Adipocyte (in vitro differentiated cells): Measurements from ENCODE around the gene PCBP3.
"Not testable (repeated sequence)": the region's sequence is repeated elsewhere in the genome, so short reads cannot be mapped to it uniquely, and the experiment has no call there.

Experiments
- DNase-seq: peaks from one replicate; pipeline ENCODE4 v3.0.0-alpha.2; 2015; ENCODE audit warnings: low read depth
- H3K27me3 ChIP-seq: replicated peaks from 2 replicates; pipeline ENCODE4 v1.7.0; 2013; ENCODE audit warnings: mild to moderate bottlenecking, low read length, moderate library complexity; ENCODE audit not compliant: control insufficient read depth, insufficient read depth
- H3K36me3 ChIP-seq: 2 replicates; pipeline ENCODE4 v1.7.0; 2013; ENCODE audit warnings: low read length, mild to moderate bottlenecking, moderate library complexity; ENCODE audit not compliant: control insufficient read depth, insufficient read depth, severe bottlenecking
- H3K4me1 ChIP-seq: 2 replicates; pipeline ENCODE4 v1.7.0; 2013; ENCODE audit warnings: mild to moderate bottlenecking, low read length, moderate library complexity; ENCODE audit not compliant: control insufficient read depth, insufficient read depth
- H3K4me3 ChIP-seq: 2 replicates; pipeline ENCODE4 v1.7.0; 2013; ENCODE audit warnings: mild to moderate bottlenecking, low read length, moderate library complexity
- H3K9ac ChIP-seq: 2 replicates; pipeline ENCODE4 v1.7.0; 2013; ENCODE audit warnings: mild to moderate bottlenecking, low read length, moderate library complexity
- H3K9me3 ChIP-seq: 2 replicates; pipeline ENCODE4 v1.7.0; 2013; ENCODE audit warnings: mild to moderate bottlenecking, low read length, moderate library complexity; ENCODE audit not compliant: control insufficient read depth

PCBP3 gene

GRCh38 chr21:45891388-45892155 lies 248.0 kb downstream of the PCBP3 start:
- DNase-seq = no peak
- no peak overlapping the region for H3K9ac ChIP-seq
- peaks cover 37% of the 10 kb centered on the region for H3K4me1 ChIP-seq
- peaks cover under 1% of the 10 kb centered on the region for H3K36me3 ChIP-seq
- no peaks in the 10 kb centered on the region for H3K9me3 ChIP-seq
- H3K27me3 ChIP-seq = no peaks in the 10 kb centered on the region
- no peak overlapping the region for H3K4me3 ChIP-seq

DNA sequence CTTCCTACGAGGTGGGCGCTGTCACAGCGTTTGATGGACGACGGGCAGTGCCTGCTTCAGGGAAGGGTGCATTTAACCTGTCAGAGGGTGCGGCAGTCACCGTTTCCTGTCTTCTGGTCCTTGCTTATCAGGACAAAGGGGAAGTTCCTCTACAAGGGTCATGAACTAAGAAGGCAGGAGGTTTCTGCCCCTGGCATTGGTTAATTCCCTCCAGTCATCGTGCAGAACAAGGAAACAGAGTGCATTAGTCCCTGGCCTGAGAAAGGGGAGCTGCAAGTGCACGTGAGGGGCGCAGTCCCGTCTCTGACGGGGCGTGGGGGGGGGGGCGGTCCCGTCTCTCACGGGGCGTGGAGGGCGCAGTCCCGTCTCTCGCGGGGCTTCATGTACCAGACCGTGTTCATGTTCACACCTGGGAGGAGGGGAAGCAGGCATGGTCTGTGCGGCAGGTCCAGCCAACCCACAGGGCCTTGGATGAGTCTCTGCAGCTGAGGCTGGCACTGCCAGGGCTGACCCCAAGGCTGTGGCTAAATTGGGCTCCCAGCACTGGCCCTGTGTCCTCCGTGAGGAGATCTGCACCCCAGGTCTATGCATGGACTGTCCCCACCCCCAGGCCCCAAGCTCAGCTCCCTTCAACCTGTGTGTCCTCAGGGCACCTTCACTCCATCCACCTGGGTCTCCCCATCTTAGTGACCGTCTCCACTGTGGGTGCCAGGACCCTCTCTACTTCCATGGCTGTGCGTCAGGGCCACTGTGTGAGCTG lies 248.8 kb downstream of the PCBP3 start:
- H3K27me3 ChIP-seq = no peaks in the 10 kb centered on the region
- no peak overlapping the region for H3K9ac ChIP-seq
- peaks cover 30% of the 10 kb centered on the region for H3K4me1 ChIP-seq

GRCh38 chr21:45892916-45893739 lies 249.6 kb downstream of the PCBP3 start:
- no peaks in the 10 kb centered on the region for H3K27me3 ChIP-seq
- H3K9ac ChIP-seq = no peak overlapping the region
- no peak for DNase-seq
- H3K36me3 ChIP-seq = peaks cover 8% of the 10 kb centered on the region
- H3K4me3 ChIP-seq = no peak overlapping the region
- H3K9me3 ChIP-seq = no peaks in the 10 kb centered on the region
- peaks cover 29% of the 10 kb centered on the region for H3K4me1 ChIP-seq

More for the DNA sequence above, 248.8 kb downstream of the PCBP3 start:
- H3K36me3 ChIP-seq = peaks cover 8% of the 10 kb centered on the region
- no peak overlapping the region for H3K4me3 ChIP-seq
- no peaks in the 10 kb centered on the region for H3K9me3 ChIP-seq
- DNase-seq = no peak

DNA sequence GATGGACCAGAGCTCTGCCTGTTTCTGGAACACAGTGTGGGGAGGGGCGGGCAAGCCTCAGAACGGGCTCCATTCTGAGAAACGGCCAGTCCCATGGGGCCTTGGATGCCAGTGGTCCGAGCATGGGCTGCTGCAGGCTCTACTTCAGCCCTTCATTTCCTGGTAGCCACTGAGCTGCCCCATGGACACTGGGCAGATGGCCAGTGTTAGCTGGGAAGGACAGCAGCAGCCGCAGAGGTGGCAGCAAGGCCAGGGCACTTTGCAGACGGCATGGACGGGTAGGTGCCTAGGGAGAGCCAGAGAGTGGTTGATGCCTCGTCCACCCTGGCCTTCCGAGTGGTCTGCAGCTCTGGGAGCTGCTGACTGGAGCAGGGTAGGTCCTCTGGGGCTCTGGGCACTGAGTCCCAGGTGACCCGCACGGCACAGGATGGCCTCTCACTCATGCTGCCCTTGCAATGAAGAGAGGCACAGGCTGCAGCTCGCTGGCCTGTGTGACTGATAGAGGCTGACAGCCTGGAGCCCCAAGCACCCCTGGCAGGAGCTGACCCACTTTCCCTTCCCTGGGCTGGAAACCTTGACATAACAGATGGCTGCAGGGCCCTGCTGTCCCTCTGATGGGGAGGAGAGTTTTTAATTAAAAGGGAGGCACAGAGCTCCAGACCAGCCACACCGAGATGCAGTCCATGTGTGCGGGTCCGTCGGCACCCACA lies 250.4 kb downstream of the PCBP3 start:
- Histone ChIP-seq H3K27me3 (no peaks in the 10 kb centered on the region), H3K36me3 (peaks cover 8% of the 10 kb centered on the region), H3K4me1 (peaks cover 29% of the 10 kb centered on the region), H3K9me3 (no peaks in the 10 kb centered on the region), H3K4me3 (peak overlapping the region; percentile 57), H3K9ac (peak overlapping the region; percentile 73)
- no peak for DNase-seq

DNA sequence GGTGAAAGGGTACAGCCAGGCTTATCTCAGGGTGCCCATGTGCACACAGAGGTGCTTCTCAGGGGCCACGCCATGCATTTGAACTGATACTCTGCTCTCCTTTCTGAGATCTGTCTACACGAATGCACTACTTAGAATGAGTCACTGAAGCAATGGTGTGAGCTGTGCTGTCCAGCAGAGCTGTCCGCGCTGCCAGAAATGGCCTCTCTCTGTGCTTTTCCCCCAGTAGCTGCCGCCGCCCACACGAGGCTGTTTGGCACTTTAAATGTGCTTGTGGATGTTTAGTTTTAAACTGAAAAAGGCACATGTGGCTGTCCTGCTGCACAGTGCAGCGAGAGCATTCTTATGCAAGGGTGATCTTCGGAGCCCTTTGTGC lies 250.9 kb downstream of the PCBP3 start:
- Histone ChIP-seq H3K36me3 (peaks cover 9% of the 10 kb centered on the region), H3K9ac (peak overlapping the region; percentile 73), H3K4me3 (peak overlapping the region; percentile 57), H3K9me3 (no peaks in the 10 kb centered on the region), H3K27me3 (no peaks in the 10 kb centered on the region), H3K4me1 (peaks cover 29% of the 10 kb centered on the region)
- DNase-seq = peak; percentile 77

DNA sequence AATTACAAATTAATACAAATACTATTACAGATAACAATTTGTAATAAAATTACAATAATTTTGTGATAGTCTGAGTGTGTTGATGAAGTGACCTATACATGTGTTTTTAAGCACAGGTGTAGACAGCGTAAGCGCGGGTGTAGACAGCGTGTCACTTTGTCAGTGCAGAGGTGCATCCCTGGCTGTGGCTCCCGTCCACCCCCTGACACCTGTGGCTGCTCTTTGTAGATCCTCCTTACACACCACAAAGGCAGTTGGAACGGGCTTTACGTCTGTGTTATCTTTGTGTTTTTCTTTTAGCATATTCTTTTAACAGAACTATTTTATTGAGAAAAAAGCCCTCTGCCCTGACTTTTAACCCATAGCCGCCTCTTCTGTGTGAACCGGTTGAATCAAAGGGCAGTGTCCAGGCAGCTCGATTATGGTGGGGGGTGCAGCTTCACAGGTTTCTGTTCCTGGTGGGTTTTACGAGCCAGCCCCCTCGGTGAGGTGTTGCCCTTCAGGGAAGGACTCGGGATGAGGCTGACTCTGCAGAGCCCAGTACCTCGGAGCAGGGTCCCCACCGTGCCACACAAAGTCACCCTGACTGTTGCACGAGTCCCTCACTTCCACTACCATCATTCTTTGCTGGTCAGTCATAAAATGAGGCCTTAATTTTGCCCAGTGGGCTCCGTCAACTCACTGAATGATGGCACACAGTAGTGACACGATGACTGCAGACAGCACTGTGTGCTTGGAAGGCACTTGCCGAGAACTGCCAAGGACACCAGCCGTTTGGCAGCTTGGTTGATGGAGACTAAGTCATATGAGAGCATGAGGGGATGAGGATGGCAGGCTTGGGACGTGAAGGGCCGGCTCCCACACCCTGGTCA lies 251.6 kb downstream of the PCBP3 start:
- H3K4me3 ChIP-seq = no peak overlapping the region
- peaks cover 23% of the 10 kb centered on the region for H3K4me1 ChIP-seq
- no peaks in the 10 kb centered on the region for H3K27me3 ChIP-seq
- no peaks in the 10 kb centered on the region for H3K9me3 ChIP-seq
- H3K9ac ChIP-seq = peak overlapping the region; percentile 53
- no peak for DNase-seq
- peaks cover 14% of the 10 kb centered on the region for H3K36me3 ChIP-seq

DNA sequence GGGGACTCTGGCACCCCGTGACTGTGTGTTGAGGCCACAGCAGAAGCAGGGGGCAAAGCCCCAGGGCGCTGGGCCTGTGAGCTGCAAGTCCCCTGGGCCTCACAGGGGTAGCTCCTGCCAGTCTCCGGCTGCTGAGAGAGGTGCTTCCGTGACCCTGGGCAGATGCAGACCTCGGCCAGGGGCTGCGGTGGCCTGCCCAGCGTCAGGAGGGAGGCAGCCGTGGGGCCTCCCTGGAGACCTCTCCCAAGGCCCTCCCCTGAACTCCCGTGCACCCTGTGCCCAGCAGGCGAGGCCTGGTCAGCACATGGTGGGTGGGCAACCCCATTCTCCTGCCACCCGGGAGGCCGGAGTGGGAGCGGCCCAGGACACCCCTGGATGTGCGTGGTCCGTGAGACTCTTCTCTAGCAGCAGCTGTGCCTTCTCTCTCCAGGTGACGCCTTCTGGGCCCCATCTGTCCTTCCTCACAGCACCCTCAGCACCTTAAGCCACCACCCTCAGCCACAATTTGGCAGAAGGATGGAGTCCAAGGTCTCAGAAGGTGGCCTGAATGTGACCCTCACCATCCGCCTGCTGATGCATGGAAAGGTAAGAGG lies 252.3 kb downstream of the PCBP3 start:
- Histone ChIP-seq H3K9me3 (no peaks in the 10 kb centered on the region), H3K4me1 (peaks cover 21% of the 10 kb centered on the region), H3K27me3 (no peaks in the 10 kb centered on the region), H3K9ac (no peak overlapping the region), H3K36me3 (peaks cover 14% of the 10 kb centered on the region), H3K4me3 (no peak overlapping the region)
- DNase-seq = no peak

DNA sequence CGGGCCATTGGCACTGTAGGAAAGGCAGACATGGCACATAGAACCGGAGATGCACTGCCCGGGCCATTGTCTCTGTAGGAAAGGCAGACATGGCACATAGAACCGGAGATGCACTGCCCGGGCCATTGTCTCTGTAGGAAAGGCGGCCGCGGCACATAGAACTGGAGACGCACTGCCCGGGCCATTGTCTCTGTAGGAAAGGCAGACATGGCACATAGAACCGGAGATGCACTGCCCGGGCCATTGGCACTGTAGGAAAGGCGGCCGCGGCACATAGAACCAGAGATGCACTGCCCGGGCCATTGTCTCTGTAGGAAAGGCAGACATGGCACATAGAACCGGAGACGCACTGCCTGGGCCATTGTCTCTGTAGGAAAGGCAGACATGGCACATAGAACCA lies 252.9 kb downstream of the PCBP3 start:
- H3K27me3 ChIP-seq, H3K9ac ChIP-seq, DNase-seq, H3K4me3 ChIP-seq, H3K9me3 ChIP-seq: not testable (repeated sequence)
- Histone ChIP-seq H3K36me3 (peaks cover 20% of the 10 kb centered on the region), H3K4me1 (peaks cover 21% of the 10 kb centered on the region)

GRCh38 chr21:45897191-45898027 lies 253.9 kb downstream of the PCBP3 start:
- Histone ChIP-seq H3K4me3 (no peak overlapping the region), H3K9me3 (no peaks in the 10 kb centered on the region), H3K36me3 (peaks cover 27% of the 10 kb centered on the region), H3K9ac (no peak overlapping the region), H3K27me3 (no peaks in the 10 kb centered on the region), H3K4me1 (peaks cover 21% of the 10 kb centered on the region)
- DNase-seq = no peak
